Jurkat, Clone E6-1 (cell line): ENCODE data around the gene TGM5.
A peak's percentile ranks its signal among the peaks of the same experiment; 100 is the strongest.
"Not testable (repeated sequence)": the region's sequence is repeated elsewhere in the genome, so short reads cannot be mapped to it uniquely, and the experiment has no call there.

ENCODE experiments used
- DNase-seq: peaks from one replicate; pipeline ENCODE4 v3.0.0-alpha.2; 2011; ENCODE audit warnings: low read depth, low spot score
- H3K4me3 ChIP-seq: 2 replicates; pipeline ENCODE4 v1.5.1; 2011; ENCODE audit warnings: mild to moderate bottlenecking, low read length, control low read depth, moderate library complexity

Gene TGM5

DNA sequence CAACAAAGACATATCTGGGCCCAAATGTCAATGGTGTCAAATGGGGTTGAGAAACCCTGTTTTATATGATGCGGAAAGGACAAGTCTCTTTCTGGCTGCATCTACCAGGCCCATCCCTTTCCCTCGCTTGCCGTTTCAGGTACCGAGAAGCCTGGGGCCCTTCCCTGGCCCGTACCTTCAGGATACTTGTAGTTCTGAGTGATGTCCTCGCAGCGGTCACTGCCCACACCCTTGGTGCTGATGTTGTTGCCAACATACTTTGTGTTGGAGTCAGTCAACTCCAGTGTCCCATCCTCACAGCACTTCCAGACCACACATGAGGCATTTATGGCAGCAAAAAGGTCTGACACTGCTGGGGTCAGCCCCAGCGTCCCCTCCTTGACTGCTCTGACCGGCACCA lies 59.7 kb downstream of the TGM5 start:
- DNase-seq = no peak
- H3K4me3 ChIP-seq = no peak overlapping the region

DNA sequence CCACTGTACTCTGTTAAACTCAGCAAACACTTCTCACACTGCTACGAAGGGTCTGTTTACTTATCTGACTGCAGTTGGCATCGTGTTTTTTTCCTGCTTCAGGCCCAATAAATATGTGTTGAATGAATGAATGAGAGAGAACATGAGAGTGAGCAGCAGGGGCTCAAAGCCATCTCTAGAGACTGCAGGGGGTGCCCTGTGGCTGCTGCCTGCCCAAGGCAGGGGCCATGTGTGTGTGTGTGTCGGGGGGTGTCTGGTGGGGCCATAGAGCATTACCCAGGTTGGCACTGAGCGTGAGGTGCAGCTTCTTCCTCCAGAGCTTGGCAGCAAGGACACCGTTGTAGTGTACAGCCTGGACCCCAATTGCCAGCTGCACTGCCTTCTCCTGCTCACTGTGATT lies 60.7 kb downstream of the TGM5 start:
- DNase-seq = no peak
- H3K4me3 ChIP-seq = no peak overlapping the region

DNA sequence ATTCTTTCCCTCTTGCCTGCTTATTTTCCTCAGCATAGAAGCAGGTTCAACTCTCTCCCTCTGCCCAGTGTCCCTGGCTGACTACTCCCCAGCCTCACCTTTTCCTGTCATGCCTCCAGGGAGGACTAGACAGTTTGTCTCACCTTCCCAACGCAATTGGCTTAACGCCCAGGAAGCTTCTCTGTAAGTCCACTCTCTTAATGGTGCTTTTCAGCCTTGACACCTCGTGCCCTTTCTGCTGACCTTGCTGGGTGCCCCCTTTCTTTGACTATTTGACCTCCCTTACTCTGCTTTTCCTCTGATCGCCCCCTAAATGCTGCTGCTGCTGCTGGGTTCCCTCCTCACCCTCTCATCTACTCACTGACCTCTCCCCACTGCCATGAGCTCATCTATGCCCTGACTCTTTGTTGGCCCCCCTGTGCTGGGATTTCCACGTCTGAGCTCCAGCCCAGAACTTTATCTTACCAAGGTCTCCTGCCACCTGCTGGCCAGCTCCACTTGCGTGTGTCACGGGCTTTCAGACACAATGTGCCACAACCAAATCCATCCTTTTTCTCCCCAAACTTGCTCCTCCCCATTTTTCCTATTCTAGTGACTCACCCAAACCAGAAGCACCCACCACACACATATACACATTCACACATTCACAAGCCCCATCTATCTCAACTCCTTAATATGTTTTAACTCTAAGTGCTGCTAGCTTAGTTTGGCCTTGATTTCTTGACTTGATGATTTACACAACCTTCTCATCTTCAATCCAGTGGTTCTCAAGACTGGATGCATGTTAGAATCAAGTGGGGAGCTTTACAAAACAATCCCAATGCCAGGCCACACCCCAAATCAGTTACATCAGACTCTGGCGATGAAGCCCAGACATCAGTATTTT lies 62.5 kb downstream of the TGM5 start:
- DNase-seq = peak; percentile 30

DNA sequence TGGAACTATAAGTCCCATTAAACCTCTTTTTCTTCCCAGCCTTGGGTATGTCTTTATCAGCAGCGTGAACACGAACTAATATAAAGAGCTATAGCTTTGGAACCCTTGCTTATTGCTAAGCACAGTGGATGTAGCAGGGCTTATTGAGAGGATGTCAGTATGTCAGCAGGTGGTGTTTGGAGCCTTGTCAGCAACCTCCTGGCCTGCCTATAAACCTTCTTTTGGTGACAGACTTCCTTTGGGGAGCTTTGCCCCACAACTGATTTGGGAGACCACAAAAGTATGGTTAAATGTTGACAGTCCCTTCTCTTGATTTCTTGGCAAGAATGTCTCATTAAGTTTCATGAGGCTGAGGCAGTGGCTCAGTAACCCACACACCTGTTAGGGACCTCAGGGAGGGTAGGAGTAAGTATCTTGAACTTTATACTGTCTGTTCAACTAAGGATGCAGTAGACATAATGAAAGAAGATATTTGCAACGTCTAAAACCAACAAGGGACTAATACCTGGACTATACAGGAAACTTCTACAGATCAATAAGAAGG lies 66.7 kb downstream of the TGM5 start:
- no peak overlapping the region for H3K4me3 ChIP-seq
- peak; percentile 74 for DNase-seq

More for the DNA sequence above, 62.5 kb downstream of the TGM5 start:
- no peak overlapping the region for H3K4me3 ChIP-seq

DNA sequence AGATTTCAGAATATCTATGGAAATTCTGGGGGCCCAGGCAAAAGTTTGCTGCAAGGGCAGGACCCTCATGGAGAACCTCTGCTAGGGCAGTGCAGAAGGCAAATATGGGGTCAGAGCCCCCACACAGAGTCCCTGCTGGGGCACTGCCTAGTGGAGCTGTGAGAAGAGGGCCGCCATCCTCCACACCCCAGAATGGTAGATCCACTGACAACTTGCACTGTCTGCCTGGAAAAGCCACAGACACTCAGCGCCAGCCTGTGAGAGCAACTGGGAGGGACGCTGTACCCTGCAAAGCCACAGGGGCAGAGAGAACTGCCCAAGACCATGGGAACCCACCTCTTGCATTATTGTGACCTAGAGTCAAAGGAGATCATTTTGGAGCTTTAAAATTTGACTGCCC lies 67.7 kb downstream of the TGM5 start:
- no peak for DNase-seq
- H3K4me3 ChIP-seq = no peak overlapping the region

DNA sequence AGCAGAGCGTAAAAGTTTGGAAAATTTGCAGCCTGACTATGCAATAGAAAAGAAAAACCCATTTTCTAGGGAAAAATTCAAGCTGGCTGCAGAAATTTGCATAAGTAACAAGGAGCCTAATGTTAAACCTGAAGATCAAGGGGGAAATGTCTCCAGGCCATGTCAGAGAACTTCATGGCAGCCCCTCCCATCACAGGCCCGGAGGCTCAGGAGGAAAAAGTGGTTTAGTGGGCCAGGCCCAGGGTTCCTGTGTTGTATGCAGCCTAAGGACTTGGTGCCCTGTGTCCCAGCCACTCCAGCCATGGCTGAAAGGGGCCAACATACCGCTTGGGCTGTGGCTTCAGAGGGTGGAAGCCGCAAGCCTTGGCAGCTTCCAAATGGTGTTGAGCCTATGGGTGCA lies 68.2 kb downstream of the TGM5 start:
- H3K4me3 ChIP-seq, DNase-seq: not testable (repeated sequence)

DNA sequence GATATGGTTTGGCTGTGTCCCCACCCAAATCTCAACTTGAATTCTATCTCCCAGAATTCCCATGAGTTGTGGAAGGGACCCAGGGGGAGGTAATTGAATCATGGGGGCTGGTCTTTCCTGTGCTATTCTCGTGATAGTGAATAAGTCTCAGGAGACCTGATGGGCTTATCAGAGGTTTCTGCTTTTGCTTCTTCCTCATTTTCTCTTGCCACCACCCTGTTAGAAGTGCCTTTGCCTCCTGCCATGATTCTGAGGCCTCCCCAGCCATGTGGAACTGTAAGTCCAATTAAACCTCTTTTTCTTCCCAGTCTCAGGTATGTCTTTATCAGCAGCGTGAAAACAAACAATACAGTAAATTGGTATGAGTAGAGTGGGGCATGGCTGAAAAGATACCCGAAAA lies 69.0 kb downstream of the TGM5 start:
- not testable (repeated sequence) for H3K4me3 ChIP-seq, DNase-seq

DNA sequence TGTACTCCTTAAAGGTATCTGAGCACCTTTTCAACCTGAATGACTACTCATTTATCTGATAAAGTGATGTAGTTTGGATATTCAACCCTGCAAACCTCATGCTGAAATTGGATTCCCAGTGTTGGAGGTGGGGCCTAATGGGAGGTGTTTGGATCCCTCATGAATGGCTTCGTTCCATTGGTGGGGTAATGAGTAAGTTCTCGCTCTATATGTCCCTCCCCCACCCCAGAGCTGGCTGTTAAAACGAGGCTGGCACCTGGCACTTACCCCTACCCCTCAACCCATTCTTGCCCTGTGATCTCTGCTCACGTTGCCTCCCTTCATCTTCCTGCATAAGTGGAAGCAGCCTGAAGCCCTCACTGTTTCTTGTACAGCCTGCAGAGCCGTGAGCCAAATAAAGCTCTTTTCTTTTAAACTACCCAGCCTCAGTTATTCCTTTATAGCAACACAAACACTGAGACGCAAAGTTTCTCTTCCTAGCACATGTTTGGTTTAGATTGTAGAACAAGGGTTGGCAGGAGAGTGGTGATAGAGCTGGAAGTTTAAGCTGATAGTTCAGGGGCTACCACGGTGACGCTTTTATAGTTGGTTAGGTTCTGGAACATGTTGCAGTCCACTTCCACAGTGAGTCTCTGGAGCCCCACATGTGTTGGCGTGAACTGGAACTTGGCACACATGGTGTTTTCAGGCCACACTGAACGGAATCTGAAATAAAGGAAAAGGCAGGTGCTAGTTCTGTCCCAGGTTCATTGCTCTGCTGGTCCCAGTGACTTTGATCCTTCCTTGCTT lies 69.8 kb downstream of the TGM5 start:
- no peak for DNase-seq
- no peak overlapping the region for H3K4me3 ChIP-seq

DNA sequence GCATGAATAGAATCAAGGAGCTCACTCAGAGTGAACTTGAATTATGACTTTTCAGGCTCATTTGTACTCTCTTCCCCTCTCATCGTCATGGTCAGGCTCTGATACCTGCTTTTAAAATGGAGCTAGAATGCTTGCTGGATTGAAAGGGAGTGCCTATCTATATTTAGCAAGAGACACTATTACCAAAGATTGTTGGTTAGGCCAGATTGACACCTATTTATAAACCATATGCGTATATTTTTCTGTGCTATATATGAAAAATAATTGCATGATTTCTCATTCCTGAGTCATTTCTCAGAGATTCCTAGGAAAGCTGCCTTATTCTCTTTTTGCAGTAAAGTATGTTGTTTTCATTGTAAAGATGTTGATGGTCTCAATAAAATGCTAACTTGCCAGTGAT lies 71.9 kb downstream of the TGM5 start:
- DNase-seq = no peak

DNA sequence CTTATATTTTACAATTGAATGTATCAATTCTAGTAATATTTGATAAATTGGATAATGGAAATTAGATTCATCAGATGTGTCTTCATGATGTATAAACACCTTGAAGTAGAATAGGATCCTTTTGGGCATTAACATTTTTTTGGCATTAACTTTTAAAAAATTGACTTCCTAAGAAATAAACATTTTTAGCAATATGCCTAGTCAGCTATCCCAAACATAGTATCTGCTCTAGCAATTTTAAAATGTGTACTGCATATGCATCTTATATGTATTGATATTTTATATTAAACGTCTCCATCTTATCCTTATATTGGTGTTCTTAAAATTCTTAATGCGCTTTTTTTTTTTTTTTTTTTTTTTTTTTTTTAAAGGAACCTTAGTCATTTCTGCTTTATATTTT lies 73.0 kb downstream of the TGM5 start:
- no peak overlapping the region for H3K4me3 ChIP-seq
- no peak for DNase-seq

More for the DNA sequence above, 71.9 kb downstream of the TGM5 start:
- no peak overlapping the region for H3K4me3 ChIP-seq

DNA sequence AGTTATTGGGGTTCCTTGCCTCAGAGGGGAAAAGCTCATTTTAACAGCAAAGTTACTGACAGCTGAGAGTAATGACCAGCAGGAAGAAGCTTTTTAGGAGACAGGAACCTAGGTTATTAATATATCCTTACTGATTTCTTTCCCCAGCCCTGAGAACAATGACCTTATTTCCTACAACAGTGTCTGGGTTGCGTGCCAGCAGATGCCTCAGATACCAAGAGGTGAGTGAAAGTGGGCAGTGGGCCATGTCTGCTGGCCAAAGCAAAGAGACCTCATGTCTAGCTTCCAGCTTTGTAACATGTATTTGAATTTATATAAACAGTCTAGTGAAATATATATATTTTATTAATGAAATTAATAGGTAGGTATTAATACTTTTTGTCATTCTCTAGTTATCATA lies 76.5 kb downstream of the TGM5 start:
- DNase-seq = no peak
- no peak overlapping the region for H3K4me3 ChIP-seq

DNA sequence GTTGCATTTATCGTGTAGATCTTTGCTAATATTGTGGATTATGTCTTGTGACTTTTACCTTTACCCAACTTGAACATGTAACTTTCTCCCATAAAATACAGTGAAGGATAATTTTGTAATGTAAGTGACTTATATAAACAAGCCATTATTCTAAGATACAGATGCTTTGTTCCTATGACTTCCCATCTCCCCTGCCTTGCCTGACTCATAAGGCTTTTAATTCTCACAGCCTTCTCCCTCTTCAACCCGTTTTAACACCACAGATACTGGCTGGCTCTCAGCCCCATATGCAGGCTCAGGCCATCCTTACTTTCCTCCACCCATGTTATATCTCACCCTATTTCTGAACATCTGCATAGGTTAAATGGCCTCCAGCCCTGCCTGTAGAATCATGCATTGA lies 77.4 kb downstream of the TGM5 start:
- DNase-seq = no peak
- H3K4me3 ChIP-seq = no peak overlapping the region

DNA sequence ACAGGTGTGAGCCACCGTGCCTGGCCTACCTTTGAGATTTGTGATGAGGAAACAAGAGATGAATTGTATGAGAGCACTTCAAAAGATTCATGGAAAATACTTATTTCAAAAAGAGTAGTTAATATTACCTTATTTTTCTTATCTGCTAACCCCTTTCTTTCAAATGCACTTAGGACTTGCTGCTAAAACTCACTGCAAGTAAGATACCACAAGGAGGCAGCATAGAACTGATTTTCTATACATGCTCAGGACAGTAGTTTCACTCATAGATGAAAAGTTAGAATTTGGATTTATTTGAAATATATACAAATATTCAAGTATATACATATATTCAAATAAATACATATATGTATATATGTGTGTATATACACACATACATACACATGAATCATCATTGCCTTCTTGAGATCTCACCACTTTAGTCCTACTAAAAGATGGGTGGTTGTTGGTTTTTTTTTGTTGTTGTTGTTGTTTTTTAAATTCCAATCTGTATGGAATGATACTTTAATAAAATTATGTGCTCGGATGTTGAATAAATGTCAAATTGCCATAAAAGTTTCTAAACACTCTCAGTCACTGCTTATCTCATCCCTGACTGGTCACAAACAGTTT lies 79.1 kb downstream of the TGM5 start:
- H3K4me3 ChIP-seq = no peak overlapping the region
- peak; percentile 51 for DNase-seq

DNA sequence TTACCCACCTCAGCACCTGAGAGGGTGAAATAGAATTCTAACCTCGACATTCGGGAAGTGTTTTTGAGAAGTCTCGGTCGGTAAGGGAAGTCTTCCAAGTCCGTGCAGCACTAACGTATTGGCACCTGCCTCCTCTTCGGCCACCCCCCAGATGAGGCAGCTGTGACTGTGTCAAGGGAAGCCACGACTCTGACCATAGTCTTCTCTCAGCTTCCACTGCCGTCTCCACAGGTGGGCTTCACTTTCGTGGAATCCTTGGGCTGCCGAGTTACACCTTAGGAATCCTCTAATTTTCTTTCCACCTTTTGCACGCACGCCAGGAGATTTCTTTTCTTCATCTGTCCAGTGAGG lies 80.8 kb downstream of the TGM5 start:
- H3K4me3 ChIP-seq = peak overlapping the region; percentile 70
- DNase-seq = no peak

DNA sequence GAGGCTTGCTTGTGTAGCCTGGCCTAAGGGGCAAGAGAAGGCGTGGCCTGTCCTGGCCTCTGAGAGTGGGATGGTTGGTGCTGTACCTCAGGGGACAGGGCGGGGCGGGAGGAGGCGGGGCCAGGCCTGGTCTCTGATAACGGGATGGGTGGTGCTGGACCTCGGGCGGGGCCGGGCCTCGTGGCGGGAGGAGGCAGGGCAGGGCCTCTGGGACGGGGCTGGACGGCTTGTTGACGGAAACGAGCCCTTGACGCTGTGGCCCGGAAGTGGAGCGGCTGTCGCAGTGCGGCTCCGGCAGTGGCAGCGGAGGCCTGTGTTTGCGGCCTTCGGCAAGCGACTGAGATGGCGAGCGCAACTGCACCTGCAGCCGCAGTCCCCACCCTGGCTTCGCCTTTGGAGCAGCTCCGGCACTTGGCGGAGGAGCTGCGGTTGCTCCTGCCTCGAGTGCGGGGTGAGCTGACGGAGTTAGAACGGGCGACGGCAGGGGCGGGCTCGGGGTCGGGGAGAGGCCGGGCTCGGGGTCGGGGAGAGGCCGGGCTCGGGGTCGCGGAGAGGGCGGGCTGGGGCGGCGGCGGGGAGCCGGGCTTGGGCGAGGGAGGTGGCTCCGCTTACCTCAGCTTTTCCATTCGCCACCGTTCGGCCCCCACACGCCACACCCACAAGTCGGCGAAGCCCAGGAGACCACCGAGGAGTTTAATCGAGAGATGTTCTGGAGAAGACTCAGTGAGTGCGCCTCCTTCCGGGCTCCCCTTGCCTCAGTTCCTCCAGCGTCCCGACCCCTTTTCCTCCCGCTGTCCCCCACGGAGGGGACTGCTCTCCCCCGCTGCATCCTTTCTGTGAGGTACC lies 81.3 kb downstream of the TGM5 start, which contains the start of gene CCNDBP1:
Gene CCNDBP1 (plus strand): TSS at position 247 of the 846 bp plus-strand sequence. CDS start 96 bp downstream, at position 343.
- peak within 1 kb of the TSS; percentile 70 for H3K4me3 ChIP-seq
- peak; percentile 60 for DNase-seq

DNA sequence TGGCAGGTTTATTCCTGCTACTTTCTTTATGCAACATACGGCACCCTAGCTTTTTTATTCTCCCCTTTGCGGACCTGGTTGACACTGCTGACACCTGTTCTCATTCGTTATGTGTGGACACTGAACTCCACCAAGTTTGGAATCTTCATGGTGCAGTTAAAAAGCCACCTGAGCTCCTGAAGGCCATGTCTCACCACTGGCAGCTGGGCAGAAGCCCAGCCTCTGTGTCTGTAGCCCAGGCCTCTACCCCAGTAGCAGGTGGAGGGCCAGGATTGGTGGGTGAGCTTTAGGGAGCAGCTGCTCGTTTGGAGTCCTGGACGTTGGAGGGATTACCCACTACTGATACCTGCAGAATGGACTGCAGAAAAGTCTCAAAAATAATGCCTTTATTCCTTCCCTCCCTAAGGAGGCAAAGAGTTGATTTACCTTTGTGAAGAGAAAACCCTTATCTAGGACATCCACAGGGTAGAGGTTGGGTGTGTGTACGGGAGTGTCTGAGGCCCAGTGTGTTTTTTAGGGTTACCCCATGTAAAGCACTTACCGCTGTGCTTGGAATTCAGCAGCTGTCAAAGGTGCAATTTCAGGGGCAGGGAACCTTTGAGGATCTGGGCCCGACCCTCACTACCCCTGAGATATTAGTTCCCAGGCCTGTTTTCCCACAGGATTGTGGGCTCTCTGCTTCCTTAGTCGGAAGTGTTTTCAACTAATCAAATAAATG lies 82.2 kb downstream of the TGM5 start:
- DNase-seq = no peak
- peak overlapping the region; percentile 70 for H3K4me3 ChIP-seq

DNA sequence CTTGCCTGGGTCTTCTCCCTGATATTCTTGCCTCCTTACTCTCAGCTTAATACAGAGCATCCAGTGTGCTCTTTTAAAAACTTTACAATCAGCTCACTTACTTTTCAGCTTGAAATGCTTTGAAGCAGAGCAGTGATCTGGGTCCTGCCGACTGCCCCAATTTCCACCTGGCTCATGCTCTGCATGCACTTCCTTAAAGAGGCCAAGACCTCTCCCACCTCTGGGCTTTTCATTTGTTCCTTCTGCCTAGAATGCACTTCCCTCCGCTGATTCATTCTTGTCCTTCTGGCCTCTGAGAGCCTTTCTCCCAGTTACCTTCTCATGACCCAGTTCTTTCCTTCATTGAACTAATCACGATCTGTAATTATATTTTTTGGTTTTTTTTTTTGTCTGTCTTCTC lies 83.5 kb downstream of the TGM5 start:
- no peak for DNase-seq
- no peak overlapping the region for H3K4me3 ChIP-seq
